SK-N-SH (cell line): ENCODE measurements around the gene FBXW11. TPM values are rescaled to one million over a fixed set of nuclear protein-coding genes. Genes with fewer than 3 reads are reported as not detected.

Source experiments
- CTCF ChIA-PET: fragments of 300-600, 350-600 bp; formaldehyde crosslinking; extraction: SDS; loops from one replicate; lab custom pipeline; 2021; lab: Yijun Ruan, JAX
- POLR2A ChIA-PET: fragments of 350-600 bp; sonication (Branson Sonifier 250); formaldehyde crosslinking; extraction: SDS; loops from one replicate; lab custom pipeline; 2020; ENCODE audit warnings: antibody characterized with exemption, inconsistent platforms; lab: Yijun Ruan, JAX
- DNase-seq: peaks from one replicate; pipeline ENCODE4 v3.0.0; 2012
- H2AFZ ChIP-seq: fragments of 200-600 bp; sonication (generic); 2 replicates; pipeline ENCODE4 v1.8.1; 2016; ENCODE audit warnings: antibody characterized with exemption, mild to moderate bottlenecking, low read depth
- H3F3A ChIP-seq: fragments of 200-600 bp; sonication (generic); replicated peaks from 2 replicates; pipeline ENCODE3; 2016; ENCODE audit warnings: antibody characterized with exemption, mild to moderate bottlenecking; ENCODE audit not compliant: insufficient read depth
- H3K27ac ChIP-seq, 2 experiments: fragments of 200-500 bp in 1 of 2; fragments of 200-600 bp in 1 of 2; sonication (Bioruptor generic) in 1 of 2; sonication (generic), shearing (Covaris generic) in 1 of 2; 2 replicates each; pipeline versions ENCODE4 v1.5.1 to v1.6.1; 2014 to 2016; ENCODE audit warnings: low read depth in 2 of 2, inconsistent platforms in 1 of 2, low read length in 1 of 2, mild to moderate bottlenecking in 1 of 2, mixed read lengths in 1 of 2
- H3K27me3 ChIP-seq: fragments of 200-600 bp; sonication (generic), shearing (Covaris generic); 2 replicates; pipeline ENCODE4 v1.6.1; 2016; ENCODE audit warnings: mixed run types; ENCODE audit not compliant: insufficient read depth
- H3K36me3 ChIP-seq, 2 experiments: fragments of 200-500 bp in 1 of 2; fragments of 200-600 bp in 1 of 2; sonication (Bioruptor generic) in 1 of 2; sonication (generic) in 1 of 2; replicated peaks in 1 of 2; 2 replicates each; pipeline versions ENCODE3 to v1.5.1; 2014 to 2016; ENCODE audit warnings: low read length in 1 of 2, mild to moderate bottlenecking in 1 of 2; ENCODE audit not compliant: insufficient read depth in 2 of 2, control insufficient read depth in 1 of 2
- H3K4me1 ChIP-seq, 2 experiments: fragments of 200-500 bp in 1 of 2; fragments of 200-600 bp in 1 of 2; sonication (Bioruptor generic) in 1 of 2; sonication (generic), shearing (Covaris generic) in 1 of 2; 2 replicates each; pipeline versions ENCODE4 v1.5.1 to v1.6.1; 2014 to 2016; ENCODE audit warnings: low read depth in 1 of 2, low read length in 1 of 2, mixed run types in 1 of 2; ENCODE audit not compliant: insufficient read depth in 2 of 2, control insufficient read depth in 1 of 2
- H3K4me2 ChIP-seq: fragments of 200-600 bp; sonication (generic), shearing (Covaris generic); 2 replicates; pipeline ENCODE4 v1.6.1; 2017; ENCODE audit warnings: mixed run types
- H3K4me3 ChIP-seq, 2 experiments: fragments of 200-500 bp in 1 of 2; fragments of 200-600 bp in 1 of 2; sonication (Bioruptor generic) in 1 of 2; sonication (generic), shearing (Covaris generic) in 1 of 2; 2 replicates each; pipeline versions ENCODE4 v1.5.1 to v1.8.1; 2014 to 2016; ENCODE audit warnings: low read depth in 2 of 2, inconsistent platforms in 1 of 2, low read length in 1 of 2, mild to moderate bottlenecking in 1 of 2, mixed read lengths in 1 of 2, moderate library complexity in 1 of 2
- H3K79me2 ChIP-seq: fragments of 200-600 bp; sonication (generic); 2 replicates; pipeline ENCODE4 v1.8.1; 2017; ENCODE audit warnings: mild to moderate bottlenecking; ENCODE audit not compliant: insufficient read depth
- H3K9ac ChIP-seq: fragments of 200-600 bp; sonication (generic); 2 replicates; pipeline ENCODE4 v1.6.1; 2017; ENCODE audit warnings: mixed run types
- H3K9me2 ChIP-seq: fragments of 200-600 bp; sonication (generic); 2 replicates; pipeline ENCODE4 v1.6.1; 2017; ENCODE audit warnings: mixed run types
- H3K9me3 ChIP-seq: fragments of 200-600 bp; sonication (generic); 2 replicates; pipeline ENCODE4 v1.6.1; 2017; ENCODE audit warnings: mixed run types, mild to moderate bottlenecking, moderate library complexity
- H4K20me1 ChIP-seq: fragments of 200-600 bp; sonication (generic); 2 replicates; pipeline ENCODE4 v1.6.1; 2017; ENCODE audit warnings: mild to moderate bottlenecking, mixed run types; ENCODE audit not compliant: insufficient read depth
- EP300 ChIP-seq, 2 experiments: IDR thresholded peaks; 2 replicates each; pipeline versions ENCODE4 v1.4.0 to v1.6.1; 2012; ENCODE audit warnings: borderline replicate concordance in 1 of 2, low read depth in 1 of 2, low read length in 1 of 2
- FOSL2 ChIP-seq: IDR thresholded peaks from 2 replicates; pipeline ENCODE4 v1.4.0; 2012; ENCODE audit warnings: low read depth, mild to moderate bottlenecking, moderate library complexity, borderline replicate concordance
- GABPA ChIP-seq: IDR thresholded peaks from 2 replicates; pipeline ENCODE4 v1.4.0; 2012; ENCODE audit warnings: low read depth, mild to moderate bottlenecking
- JUND ChIP-seq: IDR thresholded peaks from 2 replicates; pipeline ENCODE4 v1.4.0; 2012
- MEF2A ChIP-seq: IDR thresholded peaks from 2 replicates; pipeline ENCODE4 v1.4.0; 2012; ENCODE audit warnings: low read depth, borderline replicate concordance
- NFIC ChIP-seq: IDR thresholded peaks from 2 replicates; pipeline ENCODE4 v1.4.0; 2012; ENCODE audit warnings: borderline replicate concordance
- POLR2AphosphoS5 ChIP-seq: IDR thresholded peaks from 2 replicates; pipeline ENCODE4 v1.6.1; 2012; ENCODE audit warnings: low read depth, low read length
- SIN3A ChIP-seq: IDR thresholded peaks from 2 replicates; pipeline ENCODE4 v1.6.1; 2012; ENCODE audit warnings: low read depth, mild to moderate bottlenecking, low read length, moderate library complexity, borderline replicate concordance
- TAF1 ChIP-seq: IDR thresholded peaks from 2 replicates; pipeline ENCODE4 v1.6.1; 2012; ENCODE audit warnings: low read depth, mild to moderate bottlenecking, low read length, moderate library complexity, borderline replicate concordance
- TCF12 ChIP-seq: IDR thresholded peaks from 2 replicates; pipeline ENCODE4 v1.4.0; 2012
- YY1 ChIP-seq: IDR thresholded peaks from 2 replicates; pipeline ENCODE4 v1.4.0; 2012; ENCODE audit warnings: low read depth, mild to moderate bottlenecking
- WGBS: methylation state at CpG from one replicate; pipeline ENCODE4 v1.1.6; 2017; ENCODE audit warnings: low lambda C conversion rate; 5-methylcytosine and 5-hydroxymethylcytosine counted together
- polyA plus RNA-seq, 3 experiments: library from polyadenylated mRNA; depleted of rRNA; stranded (reverse); fragments of >200 nt; gene quantifications; 2 replicates each; pipeline ENCODE4 v1.2.3, GENCODE V29; 2012
- TF ChIP-seq, protein P1 (sequence below): IDR thresholded peaks from 2 replicates; pipeline ENCODE4 v1.4.0; 2012; ENCODE audit warnings: low read depth
- TF ChIP-seq, protein P2 (sequence below): IDR thresholded peaks from 2 replicates; pipeline ENCODE4 v1.4.0; 2012; ENCODE audit warnings: low read depth, borderline replicate concordance
- TF ChIP-seq, protein P3 (sequence below): IDR thresholded peaks from 2 replicates; pipeline ENCODE4; 2012
- TF ChIP-seq, protein P4 (sequence below): IDR thresholded peaks from 2 replicates; pipeline ENCODE4 v1.6.1; 2012; ENCODE audit warnings: mild to moderate bottlenecking, low read depth, low read length, moderate library complexity
- TF ChIP-seq, protein P5 (sequence below): fragments of 200-600 bp; sonication (generic); IDR thresholded peaks from 2 replicates; pipeline ENCODE4 v1.6.1; 2017; ENCODE audit warnings: antibody characterized with exemption, mild to moderate bottlenecking, moderate library complexity

Gene FBXW11
- polyA plus RNA-seq, 1 of the 3 experiments (the other 2 are of a cell fraction), result 37.5 TPM

DNA sequence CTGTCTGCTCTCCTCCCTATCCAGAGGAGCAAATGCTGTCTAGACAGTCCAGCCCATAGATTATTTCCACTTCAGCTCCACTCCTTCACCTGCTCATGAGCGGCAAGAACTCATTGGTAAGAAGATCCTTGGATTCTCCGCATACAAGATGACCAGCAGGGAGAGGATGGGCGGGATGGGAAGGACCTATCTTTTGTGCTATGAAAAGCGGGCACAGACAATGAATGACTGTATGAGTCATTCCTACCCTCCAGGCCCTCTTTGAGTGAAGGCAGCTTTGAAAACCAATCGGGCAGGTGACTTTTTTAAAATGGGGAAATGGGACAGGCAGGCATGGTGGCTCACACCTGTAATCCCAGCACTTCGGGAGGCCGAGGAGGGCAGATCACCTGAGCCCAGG is 171.4 kb downstream of the FBXW11 start:
- no peak for DNase-seq
- TF ChIP-seq, protein P1, sequence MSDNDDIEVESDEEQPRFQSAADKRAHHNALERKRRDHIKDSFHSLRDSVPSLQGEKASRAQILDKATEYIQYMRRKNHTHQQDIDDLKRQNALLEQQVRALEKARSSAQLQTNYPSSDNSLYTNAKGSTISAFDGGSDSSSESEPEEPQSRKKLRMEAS, result no peak
- TF ChIP-seq, protein P2, sequence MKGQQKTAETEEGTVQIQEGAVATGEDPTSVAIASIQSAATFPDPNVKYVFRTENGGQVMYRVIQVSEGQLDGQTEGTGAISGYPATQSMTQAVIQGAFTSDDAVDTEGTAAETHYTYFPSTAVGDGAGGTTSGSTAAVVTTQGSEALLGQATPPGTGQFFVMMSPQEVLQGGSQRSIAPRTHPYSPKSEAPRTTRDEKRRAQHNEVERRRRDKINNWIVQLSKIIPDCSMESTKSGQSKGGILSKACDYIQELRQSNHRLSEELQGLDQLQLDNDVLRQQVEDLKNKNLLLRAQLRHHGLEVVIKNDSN, result no peak
- TF ChIP-seq TAF1 (no peak), GABPA (no peak), EP300 (IDR thresholded peaks at IDR 0.05; ENCODE audit: borderline replicate concordance in 1 of 2, low read depth in 1 of 2, low read length in 1 of 2) (no peak), YY1 (no peak), POLR2AphosphoS5 (no peak), JUND (no peak), MEF2A (no peak), NFIC (no peak)
- TF ChIP-seq, protein P3, sequence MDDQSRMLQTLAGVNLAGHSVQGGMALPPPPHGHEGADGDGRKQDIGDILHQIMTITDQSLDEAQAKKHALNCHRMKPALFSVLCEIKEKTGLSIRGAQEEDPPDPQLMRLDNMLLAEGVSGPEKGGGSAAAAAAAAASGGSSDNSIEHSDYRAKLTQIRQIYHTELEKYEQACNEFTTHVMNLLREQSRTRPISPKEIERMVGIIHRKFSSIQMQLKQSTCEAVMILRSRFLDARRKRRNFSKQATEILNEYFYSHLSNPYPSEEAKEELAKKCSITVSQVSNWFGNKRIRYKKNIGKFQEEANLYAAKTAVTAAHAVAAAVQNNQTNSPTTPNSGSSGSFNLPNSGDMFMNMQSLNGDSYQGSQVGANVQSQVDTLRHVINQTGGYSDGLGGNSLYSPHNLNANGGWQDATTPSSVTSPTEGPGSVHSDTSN, result no peak
- TF ChIP-seq, protein P4, sequence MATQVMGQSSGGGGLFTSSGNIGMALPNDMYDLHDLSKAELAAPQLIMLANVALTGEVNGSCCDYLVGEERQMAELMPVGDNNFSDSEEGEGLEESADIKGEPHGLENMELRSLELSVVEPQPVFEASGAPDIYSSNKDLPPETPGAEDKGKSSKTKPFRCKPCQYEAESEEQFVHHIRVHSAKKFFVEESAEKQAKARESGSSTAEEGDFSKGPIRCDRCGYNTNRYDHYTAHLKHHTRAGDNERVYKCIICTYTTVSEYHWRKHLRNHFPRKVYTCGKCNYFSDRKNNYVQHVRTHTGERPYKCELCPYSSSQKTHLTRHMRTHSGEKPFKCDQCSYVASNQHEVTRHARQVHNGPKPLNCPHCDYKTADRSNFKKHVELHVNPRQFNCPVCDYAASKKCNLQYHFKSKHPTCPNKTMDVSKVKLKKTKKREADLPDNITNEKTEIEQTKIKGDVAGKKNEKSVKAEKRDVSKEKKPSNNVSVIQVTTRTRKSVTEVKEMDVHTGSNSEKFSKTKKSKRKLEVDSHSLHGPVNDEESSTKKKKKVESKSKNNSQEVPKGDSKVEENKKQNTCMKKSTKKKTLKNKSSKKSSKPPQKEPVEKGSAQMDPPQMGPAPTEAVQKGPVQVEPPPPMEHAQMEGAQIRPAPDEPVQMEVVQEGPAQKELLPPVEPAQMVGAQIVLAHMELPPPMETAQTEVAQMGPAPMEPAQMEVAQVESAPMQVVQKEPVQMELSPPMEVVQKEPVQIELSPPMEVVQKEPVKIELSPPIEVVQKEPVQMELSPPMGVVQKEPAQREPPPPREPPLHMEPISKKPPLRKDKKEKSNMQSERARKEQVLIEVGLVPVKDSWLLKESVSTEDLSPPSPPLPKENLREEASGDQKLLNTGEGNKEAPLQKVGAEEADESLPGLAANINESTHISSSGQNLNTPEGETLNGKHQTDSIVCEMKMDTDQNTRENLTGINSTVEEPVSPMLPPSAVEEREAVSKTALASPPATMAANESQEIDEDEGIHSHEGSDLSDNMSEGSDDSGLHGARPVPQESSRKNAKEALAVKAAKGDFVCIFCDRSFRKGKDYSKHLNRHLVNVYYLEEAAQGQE, result no peak
- no peaks in the 10 kb centered on the region for H3F3A ChIP-seq
- CTCF ChIA-PET, result interaction anchor here (1.6 kb wide), 1 partner anchor 205 kb away, joined by 3 read pairs; no protein-coding TSS in a partner anchor
- H3K9ac ChIP-seq, result no peak overlapping the region
- no peaks in the 10 kb centered on the region for H3K27me3 ChIP-seq
- H3K9me2 ChIP-seq, result no peaks in the 10 kb centered on the region
- H3K27ac ChIP-seq, result no peak overlapping the region
- H3K4me2 ChIP-seq, result no peak overlapping the region
- H4K20me1 ChIP-seq, result no peaks in the 10 kb centered on the region
- H3K4me3 ChIP-seq, result no peak overlapping the region
- H3K4me1 ChIP-seq, result no peaks in the 10 kb centered on the region
- no peaks in the 10 kb centered on the region for H3K9me3 ChIP-seq
- no peaks in the 10 kb centered on the region for H3K36me3 ChIP-seq
- POLR2A ChIA-PET, result interaction anchor here (0.7 kb wide), 1 partner anchor 1487 kb away, joined by 3 read pairs; no protein-coding TSS in a partner anchor
- H2AFZ ChIP-seq, result no peak overlapping the region
- whole genome bisulfite sequencing, result 75% methylated on average over 7 of the region's 7 CpGs
- no peaks in the 10 kb centered on the region for H3K79me2 ChIP-seq

DNA sequence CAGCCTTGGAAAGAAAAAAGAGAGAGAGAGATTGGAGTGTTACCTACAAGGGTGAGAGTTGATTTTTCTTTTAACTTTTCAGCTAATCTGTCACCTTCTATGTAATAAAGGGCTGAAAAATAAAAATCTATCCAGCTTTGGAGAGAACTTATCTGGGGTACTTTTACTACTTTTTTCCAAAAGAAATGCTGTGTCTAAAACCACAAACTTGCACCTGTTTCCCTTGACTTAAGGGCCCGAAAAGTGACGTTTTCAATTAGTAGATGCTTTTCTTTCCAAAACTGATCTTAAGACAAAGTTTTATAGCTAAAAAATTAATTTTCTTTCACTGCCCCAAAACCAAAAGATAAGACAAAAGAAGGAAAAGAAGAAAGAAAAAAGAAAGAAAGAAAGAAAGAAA is 172.0 kb downstream of the FBXW11 start:
- Histone ChIP-seq H2AFZ (no peak overlapping the region), H3K27me3 (no peaks in the 10 kb centered on the region), H3K9ac (no peak overlapping the region), H3F3A (no peaks in the 10 kb centered on the region), H3K4me1 (no peaks in the 10 kb centered on the region), H3K4me3 (no peak overlapping the region), H3K27ac (no peak overlapping the region), H4K20me1 (no peaks in the 10 kb centered on the region), H3K9me2 (no peaks in the 10 kb centered on the region), H3K36me3 (no peaks in the 10 kb centered on the region), H3K9me3 (no peaks in the 10 kb centered on the region; the same call in 1 of the 2 replicates), H3K4me2 (no peak overlapping the region), H3K79me2 (no peaks in the 10 kb centered on the region)
- DNase-seq, result no peak
- 80% methylated on average over 2 of the region's 2 CpGs for WGBS
- POLR2A ChIA-PET, result no interaction called here
- CTCF ChIA-PET, result interaction anchor here (1.6 kb wide), 1 partner anchor 204 kb away, joined by 3 read pairs; no protein-coding TSS in a partner anchor
- no peak for TF ChIP-seq SIN3A
- TF ChIP-seq, protein P5, sequence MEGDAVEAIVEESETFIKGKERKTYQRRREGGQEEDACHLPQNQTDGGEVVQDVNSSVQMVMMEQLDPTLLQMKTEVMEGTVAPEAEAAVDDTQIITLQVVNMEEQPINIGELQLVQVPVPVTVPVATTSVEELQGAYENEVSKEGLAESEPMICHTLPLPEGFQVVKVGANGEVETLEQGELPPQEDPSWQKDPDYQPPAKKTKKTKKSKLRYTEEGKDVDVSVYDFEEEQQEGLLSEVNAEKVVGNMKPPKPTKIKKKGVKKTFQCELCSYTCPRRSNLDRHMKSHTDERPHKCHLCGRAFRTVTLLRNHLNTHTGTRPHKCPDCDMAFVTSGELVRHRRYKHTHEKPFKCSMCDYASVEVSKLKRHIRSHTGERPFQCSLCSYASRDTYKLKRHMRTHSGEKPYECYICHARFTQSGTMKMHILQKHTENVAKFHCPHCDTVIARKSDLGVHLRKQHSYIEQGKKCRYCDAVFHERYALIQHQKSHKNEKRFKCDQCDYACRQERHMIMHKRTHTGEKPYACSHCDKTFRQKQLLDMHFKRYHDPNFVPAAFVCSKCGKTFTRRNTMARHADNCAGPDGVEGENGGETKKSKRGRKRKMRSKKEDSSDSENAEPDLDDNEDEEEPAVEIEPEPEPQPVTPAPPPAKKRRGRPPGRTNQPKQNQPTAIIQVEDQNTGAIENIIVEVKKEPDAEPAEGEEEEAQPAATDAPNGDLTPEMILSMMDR, result no peak
- TF ChIP-seq TAF1, result no peak
- TF ChIP-seq, protein P4, result no peak
- TF ChIP-seq FOSL2, result no peak
- TF ChIP-seq TCF12, result no peak
